HG03354 (cell line): ENCODE data around the gene KRT74.
"Not testable (repeated sequence)": the region's sequence is repeated elsewhere in the genome, so short reads cannot be mapped to it uniquely, and the experiment has no call there.

Experiments used
- ATAC-seq: cut with Tn5 transposase; IDR thresholded peaks from one replicate; pipeline ENCODE4 v1.9.1; 2021; ENCODE audit warnings: mild to moderate bottlenecking; ENCODE audit not compliant: unreplicated experiment, poor library complexity, severe bottlenecking

KRT74 gene

DNA sequence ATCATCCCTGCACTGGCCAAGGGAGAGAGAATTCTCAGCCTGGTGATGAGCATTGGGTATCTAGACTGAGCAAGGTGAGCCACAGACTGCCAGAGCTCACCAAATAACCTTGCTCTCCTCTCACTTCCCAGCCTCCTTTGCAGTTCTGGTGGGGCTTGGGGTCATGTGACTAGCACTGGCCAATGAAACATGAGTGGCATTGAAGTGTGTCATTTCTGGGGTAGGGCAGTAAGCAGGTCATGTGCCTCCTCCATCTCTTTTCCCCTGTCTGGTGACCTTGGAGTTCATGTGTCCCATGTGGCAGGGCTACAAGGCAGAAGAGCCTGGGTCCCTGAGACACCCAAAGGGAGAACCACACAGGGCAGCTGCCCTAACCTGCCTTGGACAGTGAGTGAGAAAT is 31.2 kb upstream of the KRT74 start:
- no peak for ATAC-seq

- ATAC-seq = no peak
Measured at GRCh38 chr12:52603314-52603713, 29.7 kb upstream of the KRT74 start.

DNA sequence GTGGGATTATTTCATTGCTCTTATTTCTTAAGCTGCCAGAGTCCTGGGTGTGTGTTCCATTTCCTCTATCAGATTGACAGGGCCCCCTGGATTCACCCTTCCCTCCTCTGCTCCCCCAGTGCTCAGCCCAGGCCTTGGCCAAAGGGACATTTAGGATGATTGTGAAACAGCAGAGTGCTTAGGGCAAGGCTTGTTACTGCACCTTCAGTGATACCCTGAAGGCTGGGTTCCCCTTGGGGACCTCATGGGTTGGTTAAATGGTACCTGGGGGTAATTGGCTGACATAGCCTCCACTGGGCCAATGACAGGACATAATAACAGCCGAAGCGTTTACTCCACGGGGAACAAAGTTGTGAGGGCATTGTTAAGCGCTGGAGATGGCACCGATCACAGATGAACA is 28.9 kb upstream of the KRT74 start:
- no peak for ATAC-seq

- ATAC-seq = no peak
Measured at GRCh38 chr12:52601671-52602070, 28.0 kb upstream of the KRT74 start.

DNA sequence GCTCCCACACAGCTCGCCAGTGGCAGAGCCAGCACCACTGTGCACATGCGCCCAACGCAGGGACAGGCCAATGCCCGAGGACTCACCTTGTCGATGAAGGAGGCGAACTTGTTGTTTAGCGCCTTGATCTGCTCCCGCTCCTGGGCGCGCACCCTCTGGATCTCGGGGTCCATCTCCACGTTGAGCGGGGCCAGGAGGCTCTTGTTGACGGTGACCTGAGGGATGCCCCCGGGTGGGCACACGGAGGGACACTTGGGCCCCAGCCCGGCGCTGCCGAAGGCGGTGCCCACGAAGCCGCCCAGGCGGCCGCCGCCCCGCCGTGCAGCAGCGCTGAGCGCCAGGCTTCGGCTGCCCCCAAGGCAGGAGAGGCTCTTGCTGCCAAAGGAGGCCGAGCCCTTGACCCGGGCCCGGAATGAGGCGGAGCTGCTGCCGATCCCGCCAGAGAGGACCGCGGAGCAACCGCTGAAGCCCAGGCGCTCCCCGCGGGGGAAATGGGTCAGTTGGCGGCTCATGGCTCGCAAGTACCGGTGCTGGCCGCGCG is 27.4 kb upstream of the KRT74 start, which contains the start of gene KRT72:
Gene KRT72, minus strand, starts transcription at position 523 of the 541 bp plus-strand sequence. Its CDS starts 11 bp downstream, at position 512.
- no peak for ATAC-seq

- no peak for ATAC-seq
Measured at GRCh38 chr12:52600475-52600874, 26.8 kb upstream of the KRT74 start.

DNA sequence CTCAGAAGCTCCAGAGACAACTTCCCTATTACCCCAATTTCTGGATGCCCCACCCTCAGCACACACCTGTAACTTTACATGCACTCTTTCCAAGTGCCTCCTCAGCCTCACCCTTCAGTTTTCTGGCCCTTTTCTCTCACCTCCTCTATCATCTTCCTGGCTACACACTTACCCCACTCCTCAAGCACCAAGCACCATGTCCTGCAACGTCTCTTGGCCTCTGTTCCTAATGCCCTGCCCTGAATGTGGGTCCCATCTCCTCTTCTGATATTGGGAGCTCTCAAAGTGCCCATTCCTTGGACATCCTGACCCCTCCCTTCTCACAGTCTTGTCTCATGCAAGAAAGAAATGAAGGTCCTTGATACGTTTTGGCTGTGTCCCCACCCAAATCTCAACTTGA is 26.4 kb upstream of the KRT74 start:
- ATAC-seq = no peak

GRCh38 chr12:52598966-52599365 is 25.3 kb upstream of the KRT74 start:
- ATAC-seq = no peak

GRCh38 chr12:52594237-52594636 is 20.6 kb upstream of the KRT74 start:
- not testable (repeated sequence) for ATAC-seq

GRCh38 chr12:52591521-52591920 is 17.9 kb upstream of the KRT74 start:
- no peak for ATAC-seq

GRCh38 chr12:52590021-52590420 is 16.4 kb upstream of the KRT74 start:
- ATAC-seq = no peak

DNA sequence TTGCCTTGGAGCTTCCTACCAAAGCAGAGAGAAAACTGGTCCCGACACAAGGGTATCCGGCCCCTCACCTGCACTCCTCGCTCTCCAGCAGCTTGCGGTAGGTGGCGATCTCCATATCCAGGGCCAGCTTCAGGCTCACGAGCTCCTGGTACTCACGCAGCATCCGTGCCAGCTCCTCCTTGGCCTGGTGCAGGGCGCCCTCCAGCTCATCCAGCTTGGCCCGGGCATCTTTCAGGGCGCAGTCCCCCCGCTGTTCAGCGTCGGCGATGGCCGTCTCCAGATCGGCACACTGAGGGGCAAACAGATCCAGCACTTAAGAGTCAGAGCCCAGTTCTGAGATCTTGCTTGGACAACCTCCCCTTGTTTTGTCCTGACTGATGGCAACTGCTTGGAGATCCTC is 13.9 kb upstream of the KRT74 start:
- no peak for ATAC-seq

- ATAC-seq = no peak
Measured at GRCh38 chr12:52585946-52586345, 12.3 kb upstream of the KRT74 start.

GRCh38 chr12:52585066-52585465 is 11.4 kb upstream of the KRT74 start:
- no peak for ATAC-seq

GRCh38 chr12:52584156-52584682 is 10.6 kb upstream of the KRT74 start:
- no peak for ATAC-seq

- ATAC-seq = no peak
Measured at GRCh38 chr12:52582971-52583456, 9.4 kb upstream of the KRT74 start.

GRCh38 chr12:52582486-52582885 is 8.8 kb upstream of the KRT74 start:
- ATAC-seq = no peak

DNA sequence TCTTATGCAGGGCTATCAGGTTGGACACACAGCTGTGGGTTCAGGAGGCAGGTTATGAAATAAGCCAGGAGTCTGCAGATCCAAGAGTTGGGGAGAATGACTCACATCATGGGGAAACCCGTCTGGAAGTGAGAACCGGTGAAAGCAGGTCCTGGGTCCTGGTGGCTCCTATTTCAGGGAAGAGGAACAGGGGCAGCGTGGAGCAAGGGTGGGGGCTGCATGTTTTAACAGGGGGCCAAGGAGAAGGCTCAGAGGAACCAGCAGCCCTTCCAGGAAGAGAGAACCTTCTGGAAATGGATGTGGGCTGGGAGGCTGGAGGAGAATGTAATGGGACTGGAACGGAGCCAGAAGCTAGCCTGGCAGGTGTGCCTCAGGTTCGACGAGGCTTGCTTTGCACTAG is 7.8 kb upstream of the KRT74 start:
- no peak for ATAC-seq

DNA sequence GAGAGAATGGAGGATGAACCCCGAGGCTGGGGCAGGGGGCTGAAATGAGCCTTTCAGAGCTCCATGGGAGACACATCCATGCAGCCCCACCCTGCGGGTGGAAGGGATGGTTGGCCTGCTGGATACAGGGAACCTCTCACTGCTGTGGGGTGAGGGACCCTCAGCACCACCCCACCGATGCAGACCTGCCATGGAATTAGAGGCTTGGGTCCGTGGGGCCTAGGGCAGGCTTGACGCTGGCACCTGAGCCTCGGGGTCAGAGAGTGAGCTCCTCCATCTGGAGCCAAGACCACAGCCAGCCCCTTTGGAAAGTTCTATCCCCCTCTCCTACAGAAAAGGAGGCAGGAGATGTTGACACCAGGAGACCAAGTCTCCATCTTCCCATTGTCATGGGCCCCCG is 7.4 kb upstream of the KRT74 start:
- no peak for ATAC-seq

DNA sequence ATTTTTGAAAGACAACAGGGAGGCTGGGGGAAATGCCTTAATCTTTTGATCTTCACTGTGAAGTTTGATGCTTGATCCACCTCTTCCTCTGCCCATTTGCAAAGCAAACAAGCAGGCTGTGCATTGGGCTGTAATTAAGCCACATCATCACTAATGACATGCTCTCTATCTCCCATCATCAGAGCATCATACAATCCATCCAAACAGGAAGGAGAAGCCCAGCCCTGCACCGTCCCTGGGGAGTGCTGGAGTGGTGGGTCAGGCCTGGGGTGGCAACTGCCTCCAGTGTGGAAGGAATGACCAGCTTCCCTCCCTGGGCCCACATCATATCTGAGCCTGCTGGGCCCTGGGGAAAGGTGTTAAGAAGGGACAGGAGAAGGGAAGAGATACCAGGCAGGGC is 6.9 kb upstream of the KRT74 start:
- ATAC-seq = no peak

DNA sequence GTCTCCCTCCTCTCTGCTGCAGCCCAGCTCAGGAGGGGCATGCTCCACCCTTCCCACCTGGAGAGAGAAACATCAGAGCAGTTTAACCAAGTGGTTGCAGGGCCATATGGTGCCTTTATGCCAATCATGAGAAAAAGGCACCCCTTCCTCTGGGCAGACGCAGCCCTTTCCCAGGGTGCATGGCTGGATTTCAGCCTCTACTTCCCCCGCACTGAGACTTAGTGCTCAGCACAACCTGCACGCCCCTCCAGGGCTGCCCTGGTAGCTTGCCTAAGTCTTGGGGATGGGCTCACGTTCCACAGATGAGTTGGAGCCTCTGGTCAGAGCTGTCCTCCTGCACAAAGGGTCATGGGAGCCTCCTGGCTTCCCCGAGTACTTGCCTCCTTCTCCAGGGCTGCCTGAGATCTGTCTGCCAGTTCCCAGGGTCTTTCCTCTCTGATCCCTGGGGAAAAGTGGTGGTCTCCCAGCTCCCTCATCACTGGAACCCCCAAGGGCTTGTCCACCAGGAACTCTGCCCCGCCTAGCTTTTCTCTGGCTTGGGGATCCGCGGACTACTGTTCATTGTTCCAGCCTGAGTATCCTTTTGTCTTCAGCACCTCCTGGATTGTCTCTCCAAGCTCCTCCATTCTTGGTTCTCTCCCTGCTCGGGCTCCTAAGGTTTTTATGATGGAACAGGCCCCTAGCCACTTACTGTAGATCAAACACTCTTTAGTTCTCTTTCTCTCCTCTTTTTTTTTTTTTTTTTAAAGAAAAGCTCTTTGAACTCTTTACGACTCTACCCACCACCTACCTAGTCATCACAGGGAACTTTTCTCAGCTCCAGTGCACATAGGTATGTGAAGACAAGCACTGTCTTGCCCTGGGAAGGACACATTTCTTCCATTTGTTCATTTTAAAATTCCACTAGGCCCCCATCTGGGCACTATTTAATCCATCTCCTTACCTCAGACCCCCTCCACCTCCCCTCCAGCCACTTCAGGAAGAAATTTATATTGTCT is 6.1 kb upstream of the KRT74 start:
- ATAC-seq = no peak
